ENCODE measurements around the gene CBLC.

DNA sequence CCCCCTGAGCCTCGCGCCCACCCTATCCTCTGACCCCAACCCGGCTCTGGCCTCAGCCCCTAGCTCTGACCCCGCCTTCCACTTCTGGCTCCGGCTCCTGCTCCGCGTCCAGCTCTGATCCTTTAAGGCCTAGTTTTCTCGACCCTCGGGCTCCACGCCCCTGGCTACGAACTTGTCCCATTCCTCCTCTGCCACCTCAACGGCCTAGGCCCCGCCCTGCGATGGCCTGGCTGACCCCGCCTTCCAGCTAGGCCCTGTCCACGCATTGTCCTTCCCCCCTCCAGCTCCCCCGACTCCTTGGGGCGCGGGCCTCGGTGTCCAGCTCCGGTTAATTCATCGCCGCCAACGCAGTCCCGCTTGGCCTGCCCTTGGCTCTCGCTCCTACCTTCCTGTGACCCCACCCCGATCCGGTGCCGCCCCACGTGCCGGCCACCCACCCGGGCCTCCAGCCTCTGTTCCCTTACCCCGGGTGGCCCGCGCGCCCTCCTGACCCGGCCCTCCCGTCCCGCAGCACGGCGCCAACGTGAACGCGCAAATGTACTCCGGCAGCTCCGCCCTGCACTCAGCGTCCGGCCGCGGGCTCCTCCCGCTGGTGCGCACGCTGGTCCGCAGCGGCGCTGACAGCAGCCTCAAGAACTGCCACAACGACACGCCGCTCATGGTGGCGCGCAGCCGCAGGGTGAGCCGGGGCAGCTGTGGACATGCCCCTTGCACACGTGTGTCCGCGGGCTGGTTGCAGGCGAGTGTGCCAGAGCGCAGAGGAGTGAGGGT, 19.8 kb upstream of the CBLC start:
- no peak for TF ChIP-seq GATA3 (IDR thresholded peaks at IDR 0.05; ENCODE audit: low read depth, low read length)
- TF ChIP-seq GATA2 (IDR thresholded peaks at IDR 0.05; ENCODE audit: low read depth, low read length) = no peak

All from SH-SY5Y (cell line).